Colonic mucosa (tissue), 4 donors: Measurements from ENCODE around the gene TRAT1. TPM values are rescaled to one million over a fixed set of nuclear protein-coding genes. Genes with fewer than 3 reads are reported as not detected.
A peak's percentile ranks its signal among the peaks of the same experiment; 100 is the strongest.
"Not testable (repeated sequence)": the region's sequence is repeated elsewhere in the genome, so short reads cannot be mapped to it uniquely, and the experiment has no call there.

Experiments used
- DNase-seq: peaks from one replicate; pipeline ENCODE4 v3.0.0-alpha.2; 2020
- H3K27ac ChIP-seq: fragments of 200-600 bp; one replicate; pipeline ENCODE4 v1.8.0; 2021
- H3K27me3 ChIP-seq: fragments of 200-600 bp; one replicate; pipeline ENCODE4 v1.8.0; 2021
- H3K36me3 ChIP-seq: fragments of 200-600 bp; one replicate; pipeline ENCODE4 v1.8.0; 2021
- H3K4me1 ChIP-seq: fragments of 200-600 bp; one replicate; pipeline ENCODE4 v1.8.0; 2021; ENCODE audit warnings: mild to moderate bottlenecking
- H3K4me3 ChIP-seq: fragments of 200-600 bp; one replicate; pipeline ENCODE4 v1.8.0; 2021
- H3K9ac ChIP-seq, 2 donors: one replicate each; pipeline ENCODE4 v1.7.0; 2013; ENCODE audit warnings: control low read depth in 2 of 2, low read depth in 2 of 2, low read length in 2 of 2
- H3K9me3 ChIP-seq: fragments of 200-600 bp; one replicate; pipeline ENCODE4 v1.8.0; 2021
- intact Hi-C: fragments of 100-400 bp; cut with DNase I; formaldehyde crosslinking; loops from one replicate; pipeline ENCODE4 v1.14.1; 2022
- total RNA-seq, 2 donors: library from RNA; stranded (reverse); fragmentation: NEBNext Ultra II Directional in 1 of 2; extraction: Animal tissue kit (Norgen Biotek cat#: 25700) in 1 of 2; gene quantifications; one replicate each; pipeline ENCODE4 v1.2.1, GENCODE V29; 2021
- TF ChIP-seq, protein P1 (sequence below): fragments of 200-600 bp; IDR thresholded peaks from one replicate; pipeline ENCODE4 v1.8.0; 2022; ENCODE audit warnings: antibody characterized with exemption, mild to moderate bottlenecking
- donor health status: healthy.
- donor health status: DM: no; HTN: no; CAD: no.
- donor health status: DM: no; HTN: no; CAD: no.

The TRAT1 gene
- total RNA-seq, 2 donors from 2014 or later: 0.29 to 0.69 TPM

GRCh38 chr3:108804437-108804836, 18.1 kb upstream of the TRAT1 start:
- Histone ChIP-seq H3K9ac (no peak overlapping the region), H3K4me3 (no peak overlapping the region), H3K9me3 (no peaks in the 10 kb centered on the region), H3K4me1 (no peaks in the 10 kb centered on the region), H3K27ac (no peak overlapping the region), H3K36me3 (no peaks in the 10 kb centered on the region), H3K27me3 (no peaks in the 10 kb centered on the region)
- no peak for DNase-seq
- TF ChIP-seq, protein P1, sequence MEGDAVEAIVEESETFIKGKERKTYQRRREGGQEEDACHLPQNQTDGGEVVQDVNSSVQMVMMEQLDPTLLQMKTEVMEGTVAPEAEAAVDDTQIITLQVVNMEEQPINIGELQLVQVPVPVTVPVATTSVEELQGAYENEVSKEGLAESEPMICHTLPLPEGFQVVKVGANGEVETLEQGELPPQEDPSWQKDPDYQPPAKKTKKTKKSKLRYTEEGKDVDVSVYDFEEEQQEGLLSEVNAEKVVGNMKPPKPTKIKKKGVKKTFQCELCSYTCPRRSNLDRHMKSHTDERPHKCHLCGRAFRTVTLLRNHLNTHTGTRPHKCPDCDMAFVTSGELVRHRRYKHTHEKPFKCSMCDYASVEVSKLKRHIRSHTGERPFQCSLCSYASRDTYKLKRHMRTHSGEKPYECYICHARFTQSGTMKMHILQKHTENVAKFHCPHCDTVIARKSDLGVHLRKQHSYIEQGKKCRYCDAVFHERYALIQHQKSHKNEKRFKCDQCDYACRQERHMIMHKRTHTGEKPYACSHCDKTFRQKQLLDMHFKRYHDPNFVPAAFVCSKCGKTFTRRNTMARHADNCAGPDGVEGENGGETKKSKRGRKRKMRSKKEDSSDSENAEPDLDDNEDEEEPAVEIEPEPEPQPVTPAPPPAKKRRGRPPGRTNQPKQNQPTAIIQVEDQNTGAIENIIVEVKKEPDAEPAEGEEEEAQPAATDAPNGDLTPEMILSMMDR: no peak
- intact Hi-C loops: no loop called here

DNA sequence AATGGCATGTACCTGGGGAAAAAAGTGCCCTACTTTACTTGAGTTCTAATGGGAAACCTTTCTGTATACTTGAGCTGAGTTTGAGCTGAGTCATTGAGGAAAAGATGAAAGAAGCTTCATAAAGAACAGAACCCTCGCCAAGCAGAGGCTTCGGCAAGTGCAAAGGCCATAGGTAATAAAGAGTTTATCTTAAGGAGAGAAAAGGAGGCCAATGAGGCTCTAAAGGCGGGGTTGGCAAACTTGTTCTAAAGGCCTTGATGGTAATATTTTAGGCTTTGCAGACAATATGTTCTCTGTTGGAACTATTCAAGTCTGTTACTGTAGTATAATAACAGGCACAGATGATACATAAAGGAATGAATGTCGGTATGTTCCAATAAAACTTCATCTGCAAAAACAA, 17.6 kb upstream of the TRAT1 start:
- peak; percentile 66 for DNase-seq
- Histone ChIP-seq H3K9me3 (no peaks in the 10 kb centered on the region), H3K27me3 (no peaks in the 10 kb centered on the region), H3K27ac (no peak overlapping the region), H3K9ac (no peak overlapping the region), H3K4me1 (no peaks in the 10 kb centered on the region), H3K36me3 (no peaks in the 10 kb centered on the region), H3K4me3 (no peak overlapping the region)
- intact Hi-C loops: no loop called here
- TF ChIP-seq, protein P1: no peak

- intact Hi-C loops: no loop called here
- no peak overlapping the region for H3K9ac ChIP-seq
- H3K36me3 ChIP-seq: no peaks in the 10 kb centered on the region
- no peak overlapping the region for H3K27ac ChIP-seq
- H3K4me1 ChIP-seq: no peaks in the 10 kb centered on the region
- H3K27me3 ChIP-seq: no peaks in the 10 kb centered on the region
- no peaks in the 10 kb centered on the region for H3K9me3 ChIP-seq
- DNase-seq: no peak
- no peak overlapping the region for H3K4me3 ChIP-seq
- TF ChIP-seq, protein P1: no peak
Observed at GRCh38 chr3:108806316-108806715, 16.3 kb upstream of the TRAT1 start.

DNA sequence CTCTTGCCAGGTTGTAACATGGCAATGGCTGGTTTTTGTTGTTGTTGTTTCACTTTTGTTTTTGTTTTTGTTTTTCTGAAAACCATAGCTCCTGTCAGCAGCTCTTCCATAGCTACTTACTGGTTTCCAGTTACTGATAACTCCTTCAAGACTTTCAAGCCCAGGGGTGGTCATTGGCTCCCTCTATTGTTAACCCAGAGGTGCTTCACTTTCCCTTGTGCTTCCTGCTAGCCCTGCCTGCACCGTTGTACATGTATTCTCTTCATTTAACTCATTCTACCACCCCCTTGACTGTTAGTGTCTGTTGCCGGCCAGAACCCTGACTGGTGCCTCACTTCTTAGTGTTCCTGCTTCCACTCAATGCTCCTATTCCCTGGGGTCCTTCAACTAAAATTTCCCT, 4.2 kb upstream of the TRAT1 start:
- no peaks in the 10 kb centered on the region for H3K4me1 ChIP-seq
- TF ChIP-seq, protein P1: peak; percentile 43
- H3K36me3 ChIP-seq: no peaks in the 10 kb centered on the region
- H3K9me3 ChIP-seq: no peaks in the 10 kb centered on the region
- no peak overlapping the region for H3K4me3 ChIP-seq
- no peaks in the 10 kb centered on the region for H3K27me3 ChIP-seq
- H3K9ac ChIP-seq: no peak overlapping the region
- no peak overlapping the region for H3K27ac ChIP-seq
- DNase-seq: peak; percentile 61
- intact Hi-C loops: loop anchor here (5.0 kb wide), 1 partner anchor 156 kb away; no protein-coding TSS in a partner anchor

DNA sequence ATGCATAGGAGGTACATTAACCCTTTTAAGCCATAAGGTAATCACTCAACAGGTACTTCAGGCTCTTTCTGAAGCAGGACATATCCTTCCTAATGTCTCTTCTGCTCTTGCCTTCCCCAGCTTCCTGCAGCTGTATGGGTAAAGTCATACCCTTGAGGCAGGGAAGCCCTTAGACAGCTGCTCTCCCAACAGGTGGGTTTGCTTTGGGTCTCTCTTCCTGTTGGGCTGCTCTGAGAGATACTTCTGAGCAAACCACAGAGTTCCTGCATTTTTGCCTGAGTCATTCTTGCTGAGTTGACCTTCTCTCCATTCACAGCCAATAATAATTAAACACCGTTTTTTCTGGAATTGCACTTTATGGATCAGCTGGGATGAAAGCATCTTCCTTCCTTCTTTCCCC, 2.0 kb upstream of the TRAT1 start:
- Histone ChIP-seq H3K4me3 (no peak overlapping the region), H3K9me3 (no peaks in the 10 kb centered on the region), H3K4me1 (no peaks in the 10 kb centered on the region), H3K9ac (no peak overlapping the region), H3K36me3 (no peaks in the 10 kb centered on the region), H3K27me3 (no peaks in the 10 kb centered on the region), H3K27ac (no peak overlapping the region)
- DNase-seq: no peak
- intact Hi-C loops: no loop called here
- TF ChIP-seq, protein P1: no peak

- H3K27me3 ChIP-seq: no peaks in the 10 kb centered on the region
- no peaks in the 10 kb centered on the region for H3K9me3 ChIP-seq
- no peak overlapping the region for H3K4me3 ChIP-seq
- H3K27ac ChIP-seq: no peak overlapping the region
- no peaks in the 10 kb centered on the region for H3K36me3 ChIP-seq
- TF ChIP-seq, protein P1: no peak
- H3K9ac ChIP-seq: no peak overlapping the region
- DNase-seq: no peak
- intact Hi-C loops: no loop called here
- no peaks in the 10 kb centered on the region for H3K4me1 ChIP-seq
Observed at GRCh38 chr3:108823227-108823626, 641 bp downstream of the TRAT1 start.

- H3K9me3 ChIP-seq, H3K9ac ChIP-seq, H3K27me3 ChIP-seq, H3K36me3 ChIP-seq, H3K4me1 ChIP-seq, H3K4me3 ChIP-seq, intact Hi-C loops, DNase-seq, H3K27ac ChIP-seq: not testable (repeated sequence)
Observed at GRCh38 chr3:108823803-108824202, 1.2 kb downstream of the TRAT1 start.
